ENCODE measurements around the gene ZNF701. TPM values are rescaled to one million over a fixed set of nuclear protein-coding genes. Genes with fewer than 3 reads are reported as not detected.
"Not testable (repeated sequence)": the region's sequence is repeated elsewhere in the genome, so short reads cannot be mapped to it uniquely, and the experiment has no call there.

Gene ZNF701
- total RNA-seq, 1 donor from 2014 or later: 11.6 TPM

GRCh38 chr19:52590728-52591127 lies 20.6 kb downstream of the ZNF701 start:
- H3K36me3 ChIP-seq (ENCODE audit: control insufficient read depth, insufficient read depth, low read length): peaks cover 1% of the 10 kb centered on the region
- H3K27me3 ChIP-seq (ENCODE audit: control insufficient read depth, insufficient read depth, low read length): no peaks in the 10 kb centered on the region
- DNase-seq (ENCODE audit: low read depth) (no peak), FAIRE-seq (no peak)
- no peak for TF ChIP-seq CTCF (IDR thresholded peaks at IDR 0.05; ENCODE audit: insufficient read depth, low read length, severe bottlenecking)
- no peak overlapping the region for H3K4me3 ChIP-seq (ENCODE audit: low read depth, low read length)

GRCh38 chr19:52592301-52592700 lies 22.2 kb downstream of the ZNF701 start:
- H3K27me3 ChIP-seq (ENCODE audit: control insufficient read depth, insufficient read depth, low read length): no peaks in the 10 kb centered on the region
- DNase-seq (ENCODE audit: low read depth): no peak
- no peak for TF ChIP-seq CTCF (IDR thresholded peaks at IDR 0.05; ENCODE audit: insufficient read depth, low read length, severe bottlenecking)
- H3K4me3 ChIP-seq (ENCODE audit: low read depth, low read length): no peak overlapping the region
- no peak for FAIRE-seq
- peaks cover 2% of the 10 kb centered on the region for H3K36me3 ChIP-seq (ENCODE audit: control insufficient read depth, insufficient read depth, low read length)

GRCh38 chr19:52593441-52593840 lies 23.4 kb downstream of the ZNF701 start:
- H3K4me3 ChIP-seq (ENCODE audit: low read depth, low read length); FAIRE-seq; DNase-seq (ENCODE audit: low read depth); H3K36me3 ChIP-seq (ENCODE audit: control insufficient read depth, insufficient read depth, low read length); H3K27me3 ChIP-seq (ENCODE audit: control insufficient read depth, insufficient read depth, low read length): not testable (repeated sequence)

- no peak for TF ChIP-seq CTCF (IDR thresholded peaks at IDR 0.05; ENCODE audit: insufficient read depth, low read length, severe bottlenecking)
- no peak for FAIRE-seq
These were observed 29.2 kb downstream of the ZNF701 start for GRCh38 chr19:52599241-52599640.

GRCh38 chr19:52600639-52601024 lies 30.5 kb downstream of the ZNF701 start:
- FAIRE-seq: no peak
- Histone ChIP-seq H3K36me3 (ENCODE audit: control insufficient read depth, insufficient read depth, low read length) (peaks cover 1% of the 10 kb centered on the region), H3K27me3 (ENCODE audit: control insufficient read depth, insufficient read depth, low read length) (no peaks in the 10 kb centered on the region), H3K4me3 (ENCODE audit: low read depth, low read length) (peak overlapping the region; percentile 66)
- no peak for TF ChIP-seq CTCF (IDR thresholded peaks at IDR 0.05; ENCODE audit: insufficient read depth, low read length, severe bottlenecking)
- no peak for DNase-seq (ENCODE audit: low read depth)

More at GRCh38 chr19:52599241-52599640, 29.2 kb downstream of the ZNF701 start:
- DNase-seq (ENCODE audit: low read depth): no peak
- Histone ChIP-seq H3K27me3 (ENCODE audit: control insufficient read depth, insufficient read depth, low read length) (no peaks in the 10 kb centered on the region), H3K4me3 (ENCODE audit: low read depth, low read length) (no peak overlapping the region), H3K36me3 (ENCODE audit: control insufficient read depth, insufficient read depth, low read length) (peaks cover 1% of the 10 kb centered on the region)

- TF ChIP-seq CTCF (IDR thresholded peaks at IDR 0.05; ENCODE audit: insufficient read depth, low read length, severe bottlenecking): peak; percentile 40
- H3K27me3 ChIP-seq (ENCODE audit: control insufficient read depth, insufficient read depth, low read length): no peaks in the 10 kb centered on the region
- no peaks in the 10 kb centered on the region for H3K36me3 ChIP-seq (ENCODE audit: control insufficient read depth, insufficient read depth, low read length)
- no peak for FAIRE-seq
- peak; percentile 80 for DNase-seq (ENCODE audit: low read depth)
- peak overlapping the region; percentile 66 for H3K4me3 ChIP-seq (ENCODE audit: low read depth, low read length)
These were observed 31.2 kb downstream of the ZNF701 start for GRCh38 chr19:52601025-52601973.

- DNase-seq (ENCODE audit: low read depth); H3K27me3 ChIP-seq (ENCODE audit: control insufficient read depth, insufficient read depth, low read length); H3K36me3 ChIP-seq (ENCODE audit: control insufficient read depth, insufficient read depth, low read length); FAIRE-seq: not testable (repeated sequence)
- H3K4me3 ChIP-seq (ENCODE audit: low read depth, low read length): peak overlapping the region; percentile 66
These were observed 31.9 kb downstream of the ZNF701 start for GRCh38 chr19:52601974-52602366.
